Left ventricle myocardium inferior (tissue), 1 donor: ENCODE results near the gene YAP1. TPM values are rescaled to one million over a fixed set of nuclear protein-coding genes. Genes with fewer than 3 reads are reported as not detected.
A peak's percentile ranks its signal among the peaks of the same experiment; 100 is the strongest.

ENCODE experiments used
- DNase-seq: peaks from one replicate; pipeline ENCODE4 v3.0.0-alpha.2; 2020
- H3K27ac ChIP-seq: fragments of 200-600 bp; replicated peaks from 2 replicates; pipeline ENCODE4 v1.8.0; 2021
- H3K27me3 ChIP-seq: fragments of 200-600 bp; 2 replicates; pipeline ENCODE4 v1.8.0; 2021; ENCODE audit warnings: low read depth
- H3K36me3 ChIP-seq: fragments of 200-600 bp; 2 replicates; pipeline ENCODE4 v1.8.0; 2021
- H3K4me1 ChIP-seq: fragments of 200-600 bp; 2 replicates; pipeline ENCODE4 v1.8.0; 2021
- H3K4me3 ChIP-seq: fragments of 200-600 bp; 2 replicates; pipeline ENCODE4 v1.8.0; 2021; ENCODE audit warnings: mild to moderate bottlenecking, moderate library complexity
- H3K9me3 ChIP-seq: fragments of 200-600 bp; replicated peaks from 2 replicates; pipeline ENCODE4 v1.8.0; 2021
- intact Hi-C: fragments of 100-400 bp; cut with micrococcal nuclease; formaldehyde crosslinking; loops from one replicate; pipeline ENCODE4 v1.11.0; 2022
- total RNA-seq: library from RNA; stranded (reverse); fragmentation: NEBNext Ultra II Directional; extraction: Animal tissue kit (Norgen Biotek cat#: 25700); gene quantifications from one replicate; pipeline ENCODE4 v1.2.1, GENCODE V29; 2021
- TF ChIP-seq, protein P1 (sequence below): fragments of 200-600 bp; IDR thresholded peaks from 2 replicates; pipeline ENCODE4 v1.8.0; 2021; ENCODE audit warnings: antibody characterized with exemption, mild to moderate bottlenecking, borderline replicate concordance
- donor health status: DM: no; HTN: yes; CAD: no; lungs with severe emphysema.

The YAP1 gene
- total RNA-seq, 1 donor from 2014 or later, result 67.9 TPM

- H3K27ac ChIP-seq, result no peak overlapping the region
- TF ChIP-seq, protein P1, sequence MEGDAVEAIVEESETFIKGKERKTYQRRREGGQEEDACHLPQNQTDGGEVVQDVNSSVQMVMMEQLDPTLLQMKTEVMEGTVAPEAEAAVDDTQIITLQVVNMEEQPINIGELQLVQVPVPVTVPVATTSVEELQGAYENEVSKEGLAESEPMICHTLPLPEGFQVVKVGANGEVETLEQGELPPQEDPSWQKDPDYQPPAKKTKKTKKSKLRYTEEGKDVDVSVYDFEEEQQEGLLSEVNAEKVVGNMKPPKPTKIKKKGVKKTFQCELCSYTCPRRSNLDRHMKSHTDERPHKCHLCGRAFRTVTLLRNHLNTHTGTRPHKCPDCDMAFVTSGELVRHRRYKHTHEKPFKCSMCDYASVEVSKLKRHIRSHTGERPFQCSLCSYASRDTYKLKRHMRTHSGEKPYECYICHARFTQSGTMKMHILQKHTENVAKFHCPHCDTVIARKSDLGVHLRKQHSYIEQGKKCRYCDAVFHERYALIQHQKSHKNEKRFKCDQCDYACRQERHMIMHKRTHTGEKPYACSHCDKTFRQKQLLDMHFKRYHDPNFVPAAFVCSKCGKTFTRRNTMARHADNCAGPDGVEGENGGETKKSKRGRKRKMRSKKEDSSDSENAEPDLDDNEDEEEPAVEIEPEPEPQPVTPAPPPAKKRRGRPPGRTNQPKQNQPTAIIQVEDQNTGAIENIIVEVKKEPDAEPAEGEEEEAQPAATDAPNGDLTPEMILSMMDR, result no peak
- intact Hi-C loops, result no loop called here
- H3K4me1 ChIP-seq, result peaks cover 89% of the 10 kb centered on the region
- no peak for DNase-seq
- H3K9me3 ChIP-seq, result no peaks in the 10 kb centered on the region
- no peaks in the 10 kb centered on the region for H3K27me3 ChIP-seq
- H3K36me3 ChIP-seq, result no peaks in the 10 kb centered on the region
- H3K4me3 ChIP-seq, result no peak overlapping the region
These were observed 41.7 kb downstream of the YAP1 start for GRCh38 chr11:102151784-102152525.

GRCh38 chr11:102153082-102153481 lies 42.8 kb downstream of the YAP1 start:
- no peak for DNase-seq
- Histone ChIP-seq H3K9me3 (no peaks in the 10 kb centered on the region), H3K4me1 (peaks cover 89% of the 10 kb centered on the region), H3K27ac (no peak overlapping the region), H3K4me3 (no peak overlapping the region), H3K36me3 (no peaks in the 10 kb centered on the region), H3K27me3 (no peaks in the 10 kb centered on the region)
- TF ChIP-seq, protein P1, result no peak
- intact Hi-C loops, result no loop called here

DNA sequence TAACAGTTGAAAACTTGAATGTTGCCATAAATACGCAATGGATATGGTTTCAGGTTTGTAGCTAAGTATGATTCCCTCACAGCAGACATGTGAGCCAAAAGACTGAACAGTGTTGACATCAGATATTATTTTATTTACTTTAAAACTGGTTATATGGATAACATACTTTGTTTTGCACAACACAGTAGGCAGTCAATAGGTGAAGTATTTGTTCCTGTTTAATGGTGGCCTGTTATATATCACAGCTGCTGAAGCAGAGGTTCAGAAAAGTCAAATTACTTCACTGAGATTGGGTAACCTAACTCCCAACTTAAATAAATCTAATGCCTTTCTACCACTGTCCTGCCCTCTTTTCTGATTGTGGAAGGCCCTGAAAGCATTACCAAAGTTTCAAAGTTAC lies 44.6 kb downstream of the YAP1 start:
- Histone ChIP-seq H3K36me3 (no peaks in the 10 kb centered on the region), H3K27ac (no peak overlapping the region), H3K4me1 (peaks cover 92% of the 10 kb centered on the region), H3K27me3 (no peaks in the 10 kb centered on the region), H3K9me3 (no peaks in the 10 kb centered on the region), H3K4me3 (no peak overlapping the region)
- TF ChIP-seq, protein P1, result no peak
- no peak for DNase-seq
- intact Hi-C loops, result no loop called here

DNA sequence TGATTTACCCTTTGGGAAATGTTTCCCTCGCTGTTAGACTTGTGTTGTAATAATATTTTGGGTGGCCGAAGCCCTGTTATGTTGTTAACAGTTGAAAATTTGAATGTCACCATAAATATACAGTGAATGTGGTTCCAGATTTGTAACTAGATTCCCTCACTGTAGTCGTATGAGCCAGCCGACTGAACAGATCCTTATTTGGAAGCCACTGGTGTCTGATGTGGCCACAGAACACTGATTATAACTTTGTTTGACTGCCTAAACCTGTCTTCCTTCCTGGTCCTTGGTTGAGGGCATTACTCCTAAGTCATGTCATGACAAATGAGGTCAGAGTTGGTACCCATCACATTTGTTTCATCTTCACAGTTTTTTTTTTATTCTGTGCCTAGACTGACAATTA lies 45.4 kb downstream of the YAP1 start:
- H3K4me3 ChIP-seq, result no peak overlapping the region
- no peak for DNase-seq
- peak overlapping the region; percentile 58 for H3K27ac ChIP-seq
- H3K4me1 ChIP-seq, result peaks cover 92% of the 10 kb centered on the region
- TF ChIP-seq, protein P1, result no peak
- no peaks in the 10 kb centered on the region for H3K27me3 ChIP-seq
- no peaks in the 10 kb centered on the region for H3K9me3 ChIP-seq
- intact Hi-C loops, result no loop called here
- H3K36me3 ChIP-seq, result no peaks in the 10 kb centered on the region

DNA sequence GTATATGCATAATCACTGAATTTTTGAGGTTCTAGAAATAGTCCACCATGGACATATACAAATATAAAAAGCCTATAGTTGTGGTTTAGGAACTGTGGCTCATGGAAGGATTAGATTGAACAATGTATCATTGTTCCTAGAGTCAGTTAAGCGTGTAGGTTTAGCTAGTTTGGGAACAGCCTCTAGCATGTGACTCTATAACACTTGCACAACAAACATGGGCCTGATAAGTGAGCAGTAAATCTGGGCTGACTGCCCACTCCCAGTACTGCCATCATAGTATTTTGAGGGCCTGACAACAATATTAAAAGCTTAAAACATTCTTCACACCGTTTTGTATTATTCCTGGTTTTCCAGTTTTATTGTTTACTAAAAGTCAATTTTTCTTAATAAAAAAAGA lies 47.0 kb downstream of the YAP1 start:
- intact Hi-C loops, result no loop called here
- Histone ChIP-seq H3K27me3 (no peaks in the 10 kb centered on the region), H3K9me3 (no peaks in the 10 kb centered on the region), H3K4me3 (peak overlapping the region; percentile 0), H3K4me1 (peaks cover 87% of the 10 kb centered on the region), H3K27ac (peak overlapping the region; percentile 58), H3K36me3 (no peaks in the 10 kb centered on the region)
- peak; percentile 62 for DNase-seq
- TF ChIP-seq, protein P1, result no peak
